Measurements from ENCODE around the gene SLC36A2.

DNA sequence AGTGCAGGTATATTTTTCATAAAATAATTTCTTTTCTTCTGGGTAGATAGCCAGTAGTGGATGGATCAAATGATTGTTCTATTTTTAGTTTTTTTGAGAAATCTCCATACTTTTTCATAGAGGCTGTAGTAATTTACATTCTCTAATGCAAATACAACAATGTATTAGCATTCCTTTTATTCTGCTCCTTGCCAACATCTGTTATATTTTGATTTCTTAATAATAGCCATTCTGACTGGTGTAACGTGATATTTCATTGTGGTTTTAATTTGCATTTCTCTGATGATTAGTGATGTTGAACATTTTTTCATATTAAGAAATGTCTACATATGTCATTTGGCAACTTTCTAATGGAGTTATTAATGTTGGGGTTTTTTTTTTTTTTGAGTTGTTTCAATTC, 27.2 kb upstream of the SLC36A2 start:
- TF ChIP-seq, protein P1, sequence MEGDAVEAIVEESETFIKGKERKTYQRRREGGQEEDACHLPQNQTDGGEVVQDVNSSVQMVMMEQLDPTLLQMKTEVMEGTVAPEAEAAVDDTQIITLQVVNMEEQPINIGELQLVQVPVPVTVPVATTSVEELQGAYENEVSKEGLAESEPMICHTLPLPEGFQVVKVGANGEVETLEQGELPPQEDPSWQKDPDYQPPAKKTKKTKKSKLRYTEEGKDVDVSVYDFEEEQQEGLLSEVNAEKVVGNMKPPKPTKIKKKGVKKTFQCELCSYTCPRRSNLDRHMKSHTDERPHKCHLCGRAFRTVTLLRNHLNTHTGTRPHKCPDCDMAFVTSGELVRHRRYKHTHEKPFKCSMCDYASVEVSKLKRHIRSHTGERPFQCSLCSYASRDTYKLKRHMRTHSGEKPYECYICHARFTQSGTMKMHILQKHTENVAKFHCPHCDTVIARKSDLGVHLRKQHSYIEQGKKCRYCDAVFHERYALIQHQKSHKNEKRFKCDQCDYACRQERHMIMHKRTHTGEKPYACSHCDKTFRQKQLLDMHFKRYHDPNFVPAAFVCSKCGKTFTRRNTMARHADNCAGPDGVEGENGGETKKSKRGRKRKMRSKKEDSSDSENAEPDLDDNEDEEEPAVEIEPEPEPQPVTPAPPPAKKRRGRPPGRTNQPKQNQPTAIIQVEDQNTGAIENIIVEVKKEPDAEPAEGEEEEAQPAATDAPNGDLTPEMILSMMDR (IDR thresholded peaks at IDR 0.05): no peak
- no peak for TF ChIP-seq POLR2AphosphoS5 (IDR thresholded peaks at IDR 0.05)
- no peak for TF ChIP-seq POLR2A (IDR thresholded peaks at IDR 0.05)
